PC-9 (cell line): Measurements from ENCODE around the gene ULBP1.
A peak's percentile ranks its signal among the peaks of the same experiment; 100 is the strongest.
"Not testable (repeated sequence)": the region's sequence is repeated elsewhere in the genome, so short reads cannot be mapped to it uniquely, and the experiment has no call there.

Experiments used
- EZH2 ChIP-seq: fragments of 200-600 bp; sonication (generic); IDR thresholded peaks from 2 replicates; pipeline ENCODE4 v1.8.0; 2017; ENCODE audit warnings: antibody characterized with exemption, low read depth
- TF ChIP-seq, protein P1 (sequence below): fragments of 200-600 bp; sonication (generic); conservative IDR thresholded peaks from 2 replicates; pipeline ENCODE4 v1.6.1; 2017; ENCODE audit warnings: mixed run types, antibody characterized with exemption, mild to moderate bottlenecking, moderate library complexity

DNA sequence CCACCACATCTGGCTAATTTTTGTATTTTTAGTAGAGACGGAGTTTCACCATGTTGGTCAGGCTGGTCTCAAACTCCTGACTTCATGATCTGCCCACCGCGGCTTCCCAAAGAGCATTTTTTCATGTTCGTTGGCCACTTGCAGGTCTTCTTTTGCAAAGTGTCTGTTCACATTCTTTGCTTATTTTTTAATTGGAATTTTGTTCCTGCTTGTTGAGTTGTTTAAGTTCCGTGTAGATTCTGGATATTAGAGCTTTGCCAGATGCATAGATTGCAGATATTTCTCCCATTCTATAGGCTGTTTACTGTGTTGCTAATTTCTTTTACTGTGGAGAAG lies 53.4 kb downstream of the ULBP1 start:
- TF ChIP-seq, protein P1, sequence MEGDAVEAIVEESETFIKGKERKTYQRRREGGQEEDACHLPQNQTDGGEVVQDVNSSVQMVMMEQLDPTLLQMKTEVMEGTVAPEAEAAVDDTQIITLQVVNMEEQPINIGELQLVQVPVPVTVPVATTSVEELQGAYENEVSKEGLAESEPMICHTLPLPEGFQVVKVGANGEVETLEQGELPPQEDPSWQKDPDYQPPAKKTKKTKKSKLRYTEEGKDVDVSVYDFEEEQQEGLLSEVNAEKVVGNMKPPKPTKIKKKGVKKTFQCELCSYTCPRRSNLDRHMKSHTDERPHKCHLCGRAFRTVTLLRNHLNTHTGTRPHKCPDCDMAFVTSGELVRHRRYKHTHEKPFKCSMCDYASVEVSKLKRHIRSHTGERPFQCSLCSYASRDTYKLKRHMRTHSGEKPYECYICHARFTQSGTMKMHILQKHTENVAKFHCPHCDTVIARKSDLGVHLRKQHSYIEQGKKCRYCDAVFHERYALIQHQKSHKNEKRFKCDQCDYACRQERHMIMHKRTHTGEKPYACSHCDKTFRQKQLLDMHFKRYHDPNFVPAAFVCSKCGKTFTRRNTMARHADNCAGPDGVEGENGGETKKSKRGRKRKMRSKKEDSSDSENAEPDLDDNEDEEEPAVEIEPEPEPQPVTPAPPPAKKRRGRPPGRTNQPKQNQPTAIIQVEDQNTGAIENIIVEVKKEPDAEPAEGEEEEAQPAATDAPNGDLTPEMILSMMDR = peak; percentile 12; the same call in 1 of the 2 replicates
- not testable (repeated sequence) for TF ChIP-seq EZH2
